GM21367 (cell line): ENCODE data around the gene F2RL3.

Experiments
- ATAC-seq: cut with Tn5 transposase; IDR thresholded peaks from one replicate; pipeline ENCODE4 v1.9.1; 2021; ENCODE audit not compliant: unreplicated experiment

The F2RL3 gene

DNA sequence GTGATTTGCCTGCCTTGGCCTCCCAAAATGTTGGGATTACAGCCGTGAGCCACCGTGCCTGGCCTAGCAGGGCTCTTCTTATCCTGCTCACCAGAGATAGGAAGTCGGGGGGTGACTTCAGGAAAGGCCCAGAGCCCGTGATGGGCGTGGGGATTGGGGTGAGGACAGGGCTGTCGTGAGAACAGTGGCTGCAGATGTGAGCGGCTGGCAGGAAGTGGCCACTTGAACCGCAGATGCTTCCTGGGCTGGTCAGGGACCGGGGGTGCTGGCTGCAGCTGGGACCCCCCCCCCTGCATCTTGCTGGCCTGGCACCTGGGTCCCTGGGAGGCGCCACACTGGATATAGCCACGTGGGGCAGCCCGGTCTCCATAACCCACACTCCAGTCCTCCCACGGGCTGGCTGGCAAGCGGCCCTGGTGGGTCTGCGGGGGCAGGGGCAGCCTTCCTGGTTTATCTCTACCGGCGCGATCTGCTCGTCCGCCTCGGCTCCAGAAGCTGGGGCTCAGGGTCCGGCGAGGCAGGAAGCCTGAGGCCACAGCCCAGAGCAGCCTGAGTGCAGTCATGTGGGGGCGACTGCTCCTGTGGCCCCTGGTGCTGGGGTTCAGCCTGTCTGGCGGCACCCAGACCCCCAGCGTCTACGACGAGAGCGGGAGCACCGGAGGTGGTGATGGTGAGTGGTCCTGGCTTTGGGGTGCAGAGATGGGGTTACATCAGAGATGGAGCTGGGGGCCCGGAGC lies at the start of gene F2RL3:
F2RL3 (plus strand) TSS at position 371 of the 737 bp plus-strand sequence; CDS start at position 562, 191 bp downstream.
- no peak for ATAC-seq

GRCh38 chr19:16841391-16841926 lies 47.3 kb upstream of the F2RL3 start:
- no peak for ATAC-seq

- no peak for ATAC-seq
Measured at GRCh38 chr19:16846901-16847300, 41.9 kb upstream of the F2RL3 start.

- ATAC-seq = no peak
Measured at GRCh38 chr19:16847430-16847829, 41.4 kb upstream of the F2RL3 start.

- ATAC-seq = no peak
Measured at GRCh38 chr19:16849168-16849567, 39.6 kb upstream of the F2RL3 start.

DNA sequence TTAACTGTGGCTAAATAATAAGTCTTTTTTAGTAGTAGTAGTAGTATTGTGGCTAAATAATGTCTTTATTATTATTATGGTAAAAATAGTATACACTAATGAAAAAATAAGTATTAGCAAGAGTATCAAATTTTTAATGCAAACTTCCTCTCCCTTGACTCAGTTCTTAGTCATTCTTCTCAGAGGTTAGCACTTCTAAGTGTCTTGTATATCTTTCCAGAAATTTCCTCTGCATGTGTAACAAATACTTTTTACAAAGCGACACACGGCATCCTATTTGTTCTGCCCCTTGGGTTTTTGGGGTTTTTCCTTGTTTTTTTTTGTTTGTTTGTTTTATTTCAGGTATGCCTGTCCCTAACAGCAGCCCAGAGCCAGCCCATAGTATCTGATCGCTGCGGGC lies 38.7 kb upstream of the F2RL3 start:
- no peak for ATAC-seq

DNA sequence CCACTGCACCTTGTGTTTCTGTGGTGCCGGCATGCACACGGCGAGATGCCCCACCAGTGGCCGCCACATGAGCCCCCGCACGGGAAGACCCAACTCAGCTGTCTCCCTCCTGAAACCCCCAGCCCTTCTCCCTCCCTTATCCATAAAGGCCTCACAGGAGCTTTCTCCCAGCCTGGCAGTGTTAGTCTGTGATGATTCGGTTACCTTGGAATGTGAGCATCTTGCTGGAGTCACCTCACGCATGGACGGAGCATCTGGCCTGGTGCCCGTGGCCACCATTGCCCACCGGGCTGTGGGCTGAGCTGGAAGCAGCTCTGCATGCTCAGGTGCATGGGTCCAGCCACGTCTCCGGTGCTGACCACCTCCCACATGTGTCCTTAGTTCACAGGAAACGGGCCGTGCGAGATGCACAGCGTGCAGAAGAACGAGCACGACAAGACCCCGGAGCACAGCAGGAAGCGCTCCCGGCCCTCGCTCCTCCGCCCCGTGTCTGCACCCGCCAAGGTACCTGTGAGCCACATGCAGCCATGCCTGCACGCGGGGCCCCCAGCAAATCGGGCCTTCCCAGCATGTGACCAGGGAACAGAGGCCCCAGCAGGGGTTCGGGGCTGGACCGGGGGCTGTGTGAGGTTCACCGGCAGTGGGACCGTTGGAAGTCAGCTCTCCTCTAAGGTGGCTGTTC lies 37.6 kb upstream of the F2RL3 start:
- ATAC-seq = no peak

GRCh38 chr19:16853066-16853465 lies 35.7 kb upstream of the F2RL3 start:
- no peak for ATAC-seq

GRCh38 chr19:16856091-16856490 lies 32.7 kb upstream of the F2RL3 start:
- no peak for ATAC-seq

- ATAC-seq = no peak
Measured at GRCh38 chr19:16859626-16860025, 29.2 kb upstream of the F2RL3 start.

DNA sequence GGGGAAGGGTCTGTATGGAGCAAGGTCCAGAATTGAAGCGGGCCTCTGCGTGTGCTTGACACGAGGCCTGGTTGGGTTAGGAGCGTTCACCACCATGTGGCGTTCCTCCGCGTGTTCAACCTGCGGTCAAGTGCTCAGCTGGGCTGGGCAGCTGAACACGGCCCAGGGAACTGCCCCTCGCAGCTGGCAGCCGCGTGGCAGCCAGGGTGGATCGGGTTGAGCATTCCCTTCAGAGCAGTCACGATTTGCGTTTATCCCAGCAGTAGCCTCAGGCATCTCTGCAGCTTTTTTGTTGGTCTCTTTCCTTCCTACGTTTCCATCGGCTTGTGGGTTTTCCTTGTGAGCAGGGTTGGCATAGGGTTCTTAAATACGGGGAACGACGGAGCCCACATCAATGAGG lies 28.7 kb upstream of the F2RL3 start:
- no peak for ATAC-seq

DNA sequence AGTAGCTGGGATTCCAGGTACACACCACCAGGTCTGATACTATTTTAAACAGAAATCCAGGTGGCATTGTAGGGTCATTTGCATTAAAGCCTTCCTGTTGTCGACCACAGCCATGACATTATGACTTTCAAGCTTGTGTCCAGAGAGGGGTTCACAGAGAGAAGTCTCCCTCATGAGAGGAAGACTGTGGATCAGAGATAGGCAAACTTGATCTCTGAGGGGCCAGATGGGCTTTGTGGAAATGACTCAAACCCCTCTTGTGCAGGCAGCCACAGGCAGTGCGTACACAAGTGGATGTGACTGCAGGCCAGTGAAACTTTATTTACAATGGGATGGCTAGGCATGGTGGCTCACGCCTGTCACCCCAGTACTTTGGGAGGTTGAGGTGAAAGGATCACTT lies 27.8 kb upstream of the F2RL3 start:
- no peak for ATAC-seq

- no peak for ATAC-seq
Measured at GRCh38 chr19:16861834-16862233, 27.0 kb upstream of the F2RL3 start.

DNA sequence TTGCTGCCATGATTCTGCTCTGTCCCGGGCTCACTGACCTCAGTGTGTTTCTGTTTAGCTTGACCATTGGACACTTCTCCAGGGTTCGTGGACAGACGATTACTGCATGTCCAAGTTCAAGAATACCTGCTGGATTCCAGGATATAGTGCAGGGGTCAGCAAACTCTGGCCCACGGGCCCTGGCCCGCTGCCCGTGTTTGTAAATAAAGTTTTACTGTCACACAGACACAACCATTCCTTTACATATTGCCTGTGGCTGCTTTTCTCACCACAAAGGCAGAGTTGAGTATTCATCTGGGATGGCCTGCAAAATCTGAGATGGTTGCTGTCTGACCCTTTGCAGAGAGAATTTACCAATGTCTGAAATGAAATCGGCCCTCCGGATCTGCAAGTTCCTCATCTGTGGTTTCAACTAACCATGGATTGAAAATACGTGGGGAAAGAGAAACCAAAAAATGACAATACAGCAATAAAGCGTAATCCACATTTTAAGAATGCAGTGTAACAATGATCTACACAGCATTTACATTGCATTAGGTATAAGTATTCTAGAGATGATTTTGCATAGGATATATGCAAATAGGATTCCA lies 25.9 kb upstream of the F2RL3 start:
- ATAC-seq = no peak

- ATAC-seq = no peak
Measured at GRCh38 chr19:16867211-16867610, 21.6 kb upstream of the F2RL3 start.

DNA sequence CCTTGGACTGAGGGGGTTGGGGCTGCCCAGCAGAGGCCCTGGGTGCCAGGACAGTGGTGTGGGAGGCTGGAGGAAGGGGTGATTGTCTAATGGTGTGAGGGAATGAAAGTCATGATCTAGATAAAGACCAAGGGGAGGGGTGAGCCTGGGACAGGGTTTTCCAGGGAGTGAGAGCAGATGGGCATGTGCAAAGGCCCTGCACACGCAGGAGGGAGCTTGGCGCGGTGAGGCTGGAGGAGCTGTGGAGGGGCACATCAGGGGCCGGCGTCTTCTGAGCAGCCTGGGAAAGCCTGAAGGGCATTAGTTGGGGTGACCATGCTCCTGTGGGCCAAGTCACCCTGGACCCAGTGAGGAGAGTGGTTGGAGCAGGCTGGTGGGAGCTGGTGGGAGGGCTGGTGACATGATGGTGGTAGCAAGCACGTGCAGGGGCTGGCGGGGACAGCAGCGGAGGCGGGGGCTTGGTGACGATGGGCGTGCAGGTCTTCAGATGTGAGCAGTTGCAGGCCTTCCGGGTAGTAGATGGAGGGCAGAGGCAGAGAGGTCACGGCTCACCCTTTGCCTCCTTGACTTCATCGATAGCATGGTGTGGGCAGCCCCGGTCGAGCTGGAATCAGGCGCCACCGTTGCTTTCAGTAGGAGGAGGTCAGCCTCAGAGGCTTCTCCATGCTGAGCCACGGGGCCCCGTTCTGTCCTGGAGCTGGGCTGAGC lies 20.2 kb upstream of the F2RL3 start:
- no peak for ATAC-seq

DNA sequence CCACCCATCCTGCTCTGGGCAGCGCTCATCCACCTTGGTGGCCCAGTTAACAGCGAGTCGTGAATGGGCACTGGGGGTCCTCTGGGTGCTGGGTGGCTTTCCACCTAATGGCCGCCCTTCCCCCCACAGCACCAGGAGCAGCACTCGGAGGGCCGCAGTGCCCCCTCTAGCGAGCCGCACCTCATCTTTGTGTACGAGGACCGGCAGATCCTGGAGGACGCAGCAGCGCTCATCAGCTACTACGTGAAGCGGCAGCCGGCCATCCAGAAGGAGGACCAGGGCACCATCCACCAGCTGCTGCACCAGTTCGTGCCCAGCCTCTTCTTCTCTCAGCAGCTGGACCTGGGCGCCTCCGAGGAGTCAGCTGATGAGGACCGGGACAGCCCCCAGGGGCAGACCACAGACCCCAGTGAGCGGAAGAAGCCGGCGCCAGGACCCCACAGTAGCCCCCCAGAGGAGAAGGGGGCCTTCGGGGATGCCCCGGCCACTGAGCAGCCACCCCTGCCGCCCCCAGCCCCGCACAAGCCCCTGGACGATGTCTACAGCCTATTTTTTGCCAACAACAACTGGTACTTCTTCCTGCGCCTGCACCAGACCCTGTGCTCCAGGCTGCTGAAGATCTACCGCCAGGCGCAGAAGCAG lies 19.3 kb upstream of the F2RL3 start:
- ATAC-seq = no peak

DNA sequence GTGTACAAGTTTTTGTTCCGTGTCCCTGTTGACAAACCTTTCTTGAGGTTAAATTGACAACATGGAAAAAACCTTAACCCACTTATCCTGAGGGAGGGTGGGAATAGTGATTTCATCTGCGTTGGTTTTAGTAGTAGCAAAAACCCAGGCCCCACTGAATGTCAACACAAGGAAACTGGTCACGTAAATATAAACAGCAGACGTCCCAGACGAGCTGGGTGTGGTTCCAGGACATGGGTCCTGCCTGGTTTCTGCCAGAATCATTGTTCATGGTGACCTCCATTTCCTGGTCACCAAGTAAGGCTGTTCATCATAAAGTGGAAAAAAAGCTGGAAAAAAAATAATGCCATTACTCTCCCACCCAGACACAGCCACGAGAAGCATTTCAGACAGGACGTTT lies 16.9 kb upstream of the F2RL3 start:
- ATAC-seq = no peak

DNA sequence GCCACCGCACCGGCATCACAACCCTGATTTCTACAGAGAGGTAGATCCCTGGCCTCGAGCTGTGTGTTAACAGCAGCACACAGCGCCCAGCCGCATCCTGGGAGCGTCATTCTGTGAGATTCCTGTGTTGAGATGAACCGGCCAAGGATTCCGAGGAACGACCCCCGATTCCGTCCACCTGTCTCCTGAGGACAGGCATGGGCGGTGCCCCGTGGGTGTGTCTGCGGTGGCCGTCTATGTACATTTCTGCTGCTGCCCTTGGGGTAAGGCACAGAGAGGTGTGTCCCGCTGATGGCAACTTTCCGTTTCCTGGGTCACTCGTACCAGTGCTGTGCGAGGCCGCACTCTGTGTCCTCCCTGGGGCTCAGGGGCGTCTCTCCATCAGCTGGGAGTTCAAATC lies 16.1 kb upstream of the F2RL3 start:
- no peak for ATAC-seq

DNA sequence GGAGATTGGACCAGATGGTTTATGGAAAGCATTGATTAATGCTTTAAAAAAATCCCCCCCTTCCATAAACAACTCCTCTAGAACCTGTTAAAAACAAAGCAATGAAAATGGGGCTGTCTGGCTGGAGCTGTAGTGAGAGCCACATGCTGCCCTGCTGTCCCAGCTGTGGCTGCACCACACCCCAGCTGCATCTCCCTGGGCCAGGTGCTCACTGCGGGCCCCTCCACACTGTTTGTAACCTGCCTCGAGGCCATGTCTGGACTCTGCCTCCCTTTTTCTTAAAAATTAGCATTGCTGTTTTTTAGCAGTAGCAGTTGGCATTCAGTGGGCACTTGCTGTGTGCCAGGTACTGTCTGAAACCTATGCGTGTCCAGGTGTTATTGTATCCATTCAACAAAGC lies 15.2 kb upstream of the F2RL3 start:
- no peak for ATAC-seq
